Fibroblast of gingiva (primary cell): ENCODE results near the gene OR2M5.

ENCODE experiments used
- DNase-seq: peaks from one replicate; pipeline ENCODE4 v3.0.0-alpha.2; 2011; ENCODE audit warnings: low read depth

Gene OR2M5

GRCh38 chr1:248144513-248145198 lies at the start of gene OR2M5:
Gene OR2M5, plus strand, starts transcription at chr1:248145148. Its CDS starts 0 bp downstream, at chr1:248145148.
- no peak for DNase-seq

GRCh38 chr1:248098529-248098928 lies 46.4 kb upstream of the OR2M5 start:
- no peak for DNase-seq

DNA sequence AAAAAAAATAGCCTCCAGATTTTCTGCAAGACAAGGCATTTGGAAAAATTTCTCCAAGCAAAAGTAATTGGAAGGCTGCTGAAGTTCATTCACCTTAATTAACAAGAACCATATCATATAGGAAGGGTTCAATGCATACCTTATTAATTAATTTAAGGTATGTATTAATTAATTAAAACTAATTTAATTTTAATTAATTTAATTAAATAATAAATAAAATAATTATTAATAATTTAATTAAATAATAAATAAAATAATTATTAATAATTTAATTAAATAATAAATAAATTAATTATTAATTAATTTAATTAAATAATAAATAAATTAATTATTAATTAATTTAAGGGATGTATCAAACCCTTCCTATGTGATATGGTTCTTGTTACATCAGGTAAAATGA lies 42.1 kb upstream of the OR2M5 start:
- no peak for DNase-seq

DNA sequence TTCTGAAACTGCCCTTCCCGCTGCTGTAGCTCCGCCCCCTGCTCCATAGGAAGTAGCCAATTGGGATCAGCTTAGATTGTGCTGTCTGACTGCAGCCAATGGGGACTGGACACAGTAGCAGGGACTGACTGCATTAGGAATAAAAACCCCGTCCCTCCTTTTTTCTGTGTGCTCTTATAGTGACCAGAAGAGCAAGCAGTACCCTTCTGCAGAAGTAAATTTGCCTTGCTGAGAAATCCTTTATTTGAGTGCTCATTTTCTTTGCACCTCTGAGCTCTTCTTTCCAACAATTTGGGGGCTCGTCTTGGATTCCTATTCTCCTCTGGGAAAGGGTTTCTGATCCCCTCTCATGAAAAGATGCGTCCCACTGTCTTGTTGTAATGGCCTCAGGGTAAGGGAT lies 33.8 kb upstream of the OR2M5 start:
- DNase-seq = no peak

DNA sequence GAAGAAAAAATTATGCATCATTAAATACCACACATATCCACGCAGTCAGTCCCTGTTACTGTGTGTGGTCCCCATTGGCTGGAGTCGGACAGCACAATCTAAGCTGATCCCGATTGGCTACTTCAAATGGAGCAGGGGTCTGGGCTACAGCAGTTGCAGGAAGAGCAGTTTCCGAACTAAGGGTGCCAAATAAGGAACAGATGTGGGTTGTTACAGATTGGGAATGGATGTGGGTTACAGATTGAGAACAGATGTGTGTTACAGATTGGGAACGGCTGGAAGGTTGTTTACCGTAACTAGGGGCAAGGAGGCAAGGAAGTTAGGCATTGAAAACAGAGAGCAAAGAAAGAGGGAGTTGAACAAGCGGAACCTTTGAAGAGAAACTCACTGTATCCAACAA lies 30.1 kb upstream of the OR2M5 start:
- no peak for DNase-seq

DNA sequence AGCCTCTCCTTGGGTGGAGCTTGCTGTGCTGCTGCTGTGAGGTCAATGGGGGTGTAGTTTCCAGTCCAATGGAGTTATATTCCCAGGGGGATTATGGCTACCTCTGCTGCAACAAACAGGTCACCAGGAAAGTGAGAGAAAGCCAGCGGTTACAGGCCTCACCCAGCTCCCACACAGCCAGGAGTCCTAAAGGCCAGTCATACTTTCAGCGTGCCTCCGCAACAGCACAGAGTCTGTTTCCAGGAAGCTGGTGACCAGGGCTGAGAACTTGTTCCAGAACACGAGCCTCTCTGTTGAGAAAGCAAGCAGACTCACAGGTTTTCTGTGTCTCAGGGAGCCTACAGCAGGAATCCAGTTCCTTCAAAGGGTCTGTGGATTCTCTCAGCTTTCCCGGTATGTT lies 17.3 kb upstream of the OR2M5 start:
- DNase-seq = no peak

GRCh38 chr1:248136811-248137210 lies 8.1 kb upstream of the OR2M5 start:
- DNase-seq = no peak

DNA sequence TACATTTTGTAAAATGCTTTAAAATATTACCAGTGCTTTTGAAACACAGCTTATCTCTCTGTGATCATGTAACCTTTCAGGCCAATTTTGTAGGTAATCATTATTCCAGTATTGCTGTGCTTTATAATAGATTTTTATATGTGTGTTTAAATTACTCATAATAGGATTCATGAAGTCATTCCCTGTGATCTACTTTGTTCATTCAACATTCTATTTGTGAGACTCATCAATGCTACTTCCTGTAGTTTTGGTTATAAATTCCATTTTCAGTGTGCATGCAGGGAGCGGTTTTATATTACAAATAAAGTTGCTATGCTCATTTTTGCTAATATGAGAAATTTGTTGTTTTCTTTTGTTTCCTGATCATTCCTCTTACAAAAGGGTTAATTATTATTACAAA lies 4.1 kb upstream of the OR2M5 start:
- no peak for DNase-seq

GRCh38 chr1:248143311-248143710 lies 1.6 kb upstream of the OR2M5 start:
- DNase-seq = no peak

DNA sequence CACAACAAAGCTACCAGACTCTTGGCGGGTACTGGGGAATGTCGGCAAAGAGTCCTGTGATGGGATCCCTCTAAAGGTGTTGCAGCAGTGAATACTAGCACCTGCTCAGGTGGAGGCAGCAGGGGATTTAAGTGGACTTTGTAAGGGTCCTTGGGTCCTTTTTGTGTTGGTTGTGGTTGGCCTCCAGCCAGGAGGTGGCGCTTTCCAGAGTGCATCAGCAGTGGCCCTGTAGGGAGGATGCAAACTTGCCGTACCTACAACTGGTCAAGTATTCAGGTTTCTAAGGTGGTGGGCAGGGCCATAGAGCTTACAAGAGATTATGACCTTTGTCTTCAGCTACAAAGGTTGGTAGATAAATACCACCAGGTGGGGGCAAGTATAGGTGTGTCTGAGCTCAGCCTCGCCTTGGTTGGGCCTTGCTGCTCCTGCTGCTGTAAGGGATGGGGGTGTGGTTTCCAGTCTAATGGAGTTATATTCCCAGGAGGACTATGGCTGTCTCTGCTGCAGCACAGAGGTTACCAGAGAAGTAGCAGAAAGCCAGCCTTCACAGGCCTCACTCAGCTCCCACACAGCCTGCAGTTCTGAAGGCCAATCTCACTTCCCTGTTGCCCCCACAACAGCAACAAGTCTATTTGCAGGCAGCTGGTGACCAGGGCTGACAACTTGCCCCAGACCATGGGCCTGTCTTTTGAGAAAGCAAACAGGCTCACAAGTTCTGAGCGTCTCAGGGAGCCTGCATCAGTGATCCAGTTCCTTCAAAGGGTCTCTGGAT lies 7.3 kb downstream of the OR2M5 start:
- DNase-seq = no peak

DNA sequence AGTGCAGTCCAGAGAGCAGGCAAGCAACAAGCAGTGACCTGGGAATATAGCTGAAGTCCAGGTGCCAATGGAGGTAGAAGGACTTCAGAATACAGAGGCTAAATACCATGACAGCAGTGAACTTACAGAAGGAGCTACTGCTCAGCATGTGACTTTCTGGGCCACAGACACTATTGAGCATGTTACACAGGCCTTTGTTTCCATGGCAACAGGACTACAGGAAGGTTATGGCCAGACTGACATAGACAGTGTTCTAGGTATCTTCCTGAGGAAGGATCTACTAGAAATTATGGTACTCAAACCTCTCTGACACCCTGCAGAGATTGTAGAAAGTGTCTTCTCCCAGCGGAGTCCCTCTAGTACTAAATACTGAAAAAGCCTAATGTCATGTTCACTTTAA lies 11.0 kb downstream of the OR2M5 start:
- no peak for DNase-seq

GRCh38 chr1:248158758-248159157 lies 13.8 kb downstream of the OR2M5 start:
- DNase-seq = no peak

DNA sequence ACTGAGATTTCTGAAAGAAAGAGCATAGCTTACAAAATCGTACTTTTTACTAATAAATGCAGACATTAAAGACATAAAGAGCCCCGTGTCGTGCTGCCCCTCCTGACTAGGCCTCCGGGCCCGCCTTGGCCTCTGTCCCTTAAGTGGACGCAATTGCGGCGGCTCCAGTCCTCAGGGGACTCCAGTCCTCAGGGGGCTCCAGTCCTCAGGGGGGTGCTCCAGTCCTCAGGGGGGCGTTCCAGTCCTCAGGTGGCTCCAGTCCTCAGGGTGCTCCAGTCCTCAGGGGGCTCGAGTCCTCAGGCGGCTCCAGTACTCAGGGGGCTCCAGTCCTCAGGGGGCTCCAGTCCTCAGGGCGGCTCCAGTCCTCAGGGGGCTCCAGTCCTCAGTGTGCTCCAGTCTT lies 19.1 kb downstream of the OR2M5 start:
- no peak for DNase-seq

DNA sequence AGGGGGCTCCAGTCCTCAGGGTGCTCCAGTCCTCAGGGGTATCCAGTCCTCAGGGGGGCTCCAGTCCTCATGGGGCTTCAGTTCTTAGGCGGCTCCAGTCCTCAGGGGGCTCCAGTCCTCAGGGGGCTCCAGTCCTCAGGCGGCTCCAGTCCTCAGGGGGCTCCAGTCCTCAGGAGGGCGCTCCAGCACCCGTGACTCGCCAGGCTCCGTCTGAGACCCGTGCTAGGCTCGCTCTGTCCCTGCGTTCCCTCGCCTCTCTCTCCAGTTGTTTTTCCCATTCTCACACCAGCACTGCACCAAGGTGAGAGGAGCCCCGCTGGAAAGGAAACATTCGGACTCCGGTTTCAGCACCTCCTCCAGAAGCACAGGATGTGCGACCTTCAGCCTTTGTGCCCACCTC lies 20.2 kb downstream of the OR2M5 start:
- DNase-seq = no peak

DNA sequence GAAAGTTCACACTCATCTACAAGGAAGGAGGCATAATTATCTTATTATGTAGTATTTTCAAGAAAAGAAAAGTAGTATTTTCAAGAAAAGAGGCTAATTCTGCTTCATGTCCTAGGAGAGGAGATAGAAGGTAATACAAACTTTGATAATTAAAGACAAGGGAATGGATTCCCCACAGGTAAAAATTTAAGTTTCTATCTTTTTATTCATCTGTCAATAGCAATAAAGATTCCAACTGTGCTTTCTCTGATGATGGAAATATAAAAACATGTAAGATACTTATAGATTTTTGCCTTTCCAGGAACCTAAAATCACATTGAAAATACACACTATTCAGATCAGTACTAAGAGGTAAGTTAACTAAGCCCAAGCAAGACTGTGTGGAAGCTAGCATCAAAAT lies 29.6 kb downstream of the OR2M5 start, which contains the start of gene OR2M2:
Gene OR2M2 (plus strand): TSS at position 301 of the 400 bp plus-strand sequence. CDS start 5,165 bp downstream, outside the sequence.
- no peak for DNase-seq

GRCh38 chr1:248183996-248184395 lies 39.0 kb downstream of the OR2M5 start:
- no peak for DNase-seq

DNA sequence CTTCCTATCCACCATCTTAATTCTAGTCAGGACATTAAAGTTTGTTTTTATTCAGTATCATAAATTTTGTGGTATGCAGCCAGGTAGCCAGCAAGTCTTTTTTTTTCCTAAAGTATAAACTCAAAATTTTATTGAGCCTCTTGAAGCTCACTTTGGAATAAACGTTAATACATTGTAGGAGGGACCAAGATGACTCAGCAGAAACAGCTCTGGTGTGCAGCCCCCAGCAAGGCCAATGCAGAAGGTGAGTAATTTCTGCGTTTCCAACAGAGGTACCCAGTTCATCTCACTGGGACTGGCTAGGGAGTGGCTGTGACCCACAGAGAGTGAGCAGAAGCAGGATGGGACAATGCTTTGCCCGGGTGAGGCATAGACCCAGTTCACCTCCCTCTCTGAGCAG lies 42.4 kb downstream of the OR2M5 start:
- no peak for DNase-seq

DNA sequence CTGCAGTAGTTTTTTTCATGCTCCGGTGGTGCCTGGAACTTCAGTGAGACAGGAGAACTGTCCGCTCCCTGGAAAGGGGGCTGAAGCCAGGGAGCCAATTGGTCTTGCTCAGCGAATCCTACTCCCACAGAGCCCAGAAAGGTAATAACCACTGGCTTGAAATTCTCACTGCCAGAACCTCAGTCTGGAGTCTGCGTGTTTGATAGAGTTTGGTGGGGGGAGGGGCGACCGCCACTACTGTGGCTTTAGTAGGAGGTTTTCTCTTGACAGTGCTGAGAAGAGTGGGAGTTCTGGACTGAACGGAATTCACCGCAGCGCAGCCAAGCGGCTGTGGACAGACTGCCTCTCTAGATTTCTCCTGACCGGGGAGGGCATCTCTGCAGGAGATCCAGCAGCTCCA lies 44.1 kb downstream of the OR2M5 start:
- no peak for DNase-seq

DNA sequence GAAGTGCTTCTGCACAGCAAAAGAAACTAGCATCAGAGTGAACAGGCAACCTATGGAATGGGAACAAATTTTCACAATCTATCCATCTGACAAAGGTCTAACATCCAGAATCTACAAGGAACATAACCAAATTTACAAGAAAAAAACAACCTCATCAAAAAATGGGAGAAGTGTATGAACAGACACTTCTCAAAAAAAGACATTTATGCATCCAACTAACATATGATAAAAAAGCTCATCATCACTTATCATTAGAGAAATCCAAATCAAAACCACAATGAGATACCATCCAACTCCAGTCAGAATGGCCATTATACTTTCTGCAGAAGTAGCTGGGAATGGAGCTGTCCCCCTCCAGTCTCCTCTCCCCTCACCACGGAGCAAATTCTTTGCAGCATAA lies 49.2 kb downstream of the OR2M5 start:
- DNase-seq = no peak
